Body of pancreas (tissue), 4 donors: ENCODE data around the gene CNTNAP2. TPM values are rescaled to one million over a fixed set of nuclear protein-coding genes. Genes with fewer than 3 reads are reported as not detected.

Experiments
- ATAC-seq: fragments of 150-250 bp; one replicate; pipeline ENCODE4 v1.9.1; 2016
- DNase-seq, 4 donors: peaks; one replicate each; pipeline ENCODE4 v3.0.0-alpha.2; 2019
- H3K27ac ChIP-seq, 4 donors: fragments of 200-600 bp; sonication (generic); 1 replicate in 3 of 4; 2 replicates in 1 of 4; pipeline versions ENCODE4 v1.5.1 to v1.6.1; 2016 to 2019; ENCODE audit warnings: mild to moderate bottlenecking in 1 of 4, mixed read lengths in 1 of 4, moderate library complexity in 1 of 4
- H3K27me3 ChIP-seq, 2 donors: fragments of 200-600 bp; sonication (generic); one replicate each; pipeline ENCODE4 v1.6.0; 2016; ENCODE audit warnings: mild to moderate bottlenecking in 1 of 2
- H3K36me3 ChIP-seq, 2 donors: fragments of 200-600 bp; sonication (generic); replicated peaks in 1 of 2; 2 replicates each; pipeline ENCODE4 v1.5.1; 2016; ENCODE audit warnings: low read depth in 2 of 2; ENCODE audit not compliant: insufficient read depth in 1 of 2
- H3K4me1 ChIP-seq: fragments of 200-600 bp; sonication (generic); one replicate; pipeline ENCODE4 v1.6.0; 2016
- H3K4me3 ChIP-seq, 2 donors: fragments of 200-600 bp; sonication (generic); 1 replicate in 1 of 2; 2 replicates in 1 of 2; pipeline ENCODE4 v1.5.1; 2016 to 2019
- H3K9me3 ChIP-seq, 3 donors: fragments of 200-600 bp; sonication (generic); 1 replicate in 2 of 3; 2 replicates in 1 of 3; pipeline ENCODE4 v1.5.1; 2016
- POLR2A ChIP-seq, 3 donors: fragments of 450-650 bp; IDR thresholded peaks; one replicate each; pipeline ENCODE4 v1.6.1; 2016; ENCODE audit warnings: antibody characterized with exemption in 3 of 3, mild to moderate bottlenecking in 2 of 3
- WGBS, 2 donors: methylation state at CpG; one replicate each; pipeline ENCODE4 v1.1.5; 2017; 5-methylcytosine and 5-hydroxymethylcytosine counted together
- intact Hi-C: fragments of 100-400 bp; cut with DNase I; formaldehyde crosslinking; loops from one replicate; pipeline ENCODE4 v1.15.1; 2023
- total RNA-seq, 2 donors: library from RNA; depleted of rRNA; stranded (reverse); fragments of >200 nt; gene quantifications; one replicate each; pipeline ENCODE4 v1.1.0, GENCODE V29; 2016
- TF ChIP-seq, protein P1 (sequence below), 7 experiments: fragments of 450-650 bp in 4 of 7; fragments of 200-600 bp in 3 of 7; sonication (generic) in 3 of 7; IDR thresholded peaks; one replicate each; pipeline ENCODE4 v1.5.1; 2016 to 2019; ENCODE audit warnings: antibody characterized with exemption in 7 of 7

The CNTNAP2 gene
- total RNA-seq, 2 donors from 2014 or later, result 1.0 TPM; not detected in 1

DNA sequence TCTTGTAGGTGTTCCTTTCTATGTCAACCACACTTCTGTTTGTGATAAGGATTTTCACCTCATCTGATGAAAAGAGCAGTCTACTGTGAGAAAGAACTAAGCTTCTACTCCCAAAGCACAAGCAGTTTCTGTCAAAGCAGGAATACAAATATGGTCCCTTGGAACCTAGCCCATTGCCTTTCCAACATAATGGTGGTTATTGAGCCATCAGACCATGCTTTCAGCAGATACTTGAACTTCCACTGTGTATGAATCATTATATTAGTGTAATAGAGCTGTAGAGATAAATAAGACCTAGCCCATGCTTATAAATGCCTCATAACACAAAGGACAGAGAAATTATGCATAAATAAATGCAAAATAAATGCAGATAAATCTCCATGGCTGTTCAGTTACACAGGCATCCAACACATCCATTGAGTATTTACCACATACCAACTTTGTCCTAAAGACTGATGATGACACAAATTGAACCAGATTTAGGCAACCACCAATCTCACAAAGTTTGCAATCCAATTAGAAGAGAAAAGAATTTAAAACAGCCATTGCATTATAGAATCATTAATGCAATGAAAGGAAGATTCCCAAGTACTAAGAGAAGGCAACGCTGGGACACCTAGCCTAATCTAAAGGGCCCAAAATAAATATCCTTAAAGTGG is 1744.6 kb downstream of the CNTNAP2 start:
- no peak for DNase-seq
- H3K4me1 ChIP-seq, result no peaks in the 10 kb centered on the region
- intact Hi-C loops, result no loop called here
- no peaks in the 10 kb centered on the region for H3K9me3 ChIP-seq
- no peak for TF ChIP-seq POLR2A (IDR thresholded peaks at IDR 0.05)
- TF ChIP-seq, protein P1, sequence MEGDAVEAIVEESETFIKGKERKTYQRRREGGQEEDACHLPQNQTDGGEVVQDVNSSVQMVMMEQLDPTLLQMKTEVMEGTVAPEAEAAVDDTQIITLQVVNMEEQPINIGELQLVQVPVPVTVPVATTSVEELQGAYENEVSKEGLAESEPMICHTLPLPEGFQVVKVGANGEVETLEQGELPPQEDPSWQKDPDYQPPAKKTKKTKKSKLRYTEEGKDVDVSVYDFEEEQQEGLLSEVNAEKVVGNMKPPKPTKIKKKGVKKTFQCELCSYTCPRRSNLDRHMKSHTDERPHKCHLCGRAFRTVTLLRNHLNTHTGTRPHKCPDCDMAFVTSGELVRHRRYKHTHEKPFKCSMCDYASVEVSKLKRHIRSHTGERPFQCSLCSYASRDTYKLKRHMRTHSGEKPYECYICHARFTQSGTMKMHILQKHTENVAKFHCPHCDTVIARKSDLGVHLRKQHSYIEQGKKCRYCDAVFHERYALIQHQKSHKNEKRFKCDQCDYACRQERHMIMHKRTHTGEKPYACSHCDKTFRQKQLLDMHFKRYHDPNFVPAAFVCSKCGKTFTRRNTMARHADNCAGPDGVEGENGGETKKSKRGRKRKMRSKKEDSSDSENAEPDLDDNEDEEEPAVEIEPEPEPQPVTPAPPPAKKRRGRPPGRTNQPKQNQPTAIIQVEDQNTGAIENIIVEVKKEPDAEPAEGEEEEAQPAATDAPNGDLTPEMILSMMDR (IDR thresholded peaks at IDR 0.05), result no peak
- no peaks in the 10 kb centered on the region for H3K27me3 ChIP-seq
- H3K36me3 ChIP-seq, result no peaks in the 10 kb centered on the region
- 85 to 96% methylated on average over 1 of the region's 1 CpG for WGBS, 2 donors
- no peak for ATAC-seq
- no peak overlapping the region for H3K4me3 ChIP-seq
- H3K27ac ChIP-seq, result no peak overlapping the region

DNA sequence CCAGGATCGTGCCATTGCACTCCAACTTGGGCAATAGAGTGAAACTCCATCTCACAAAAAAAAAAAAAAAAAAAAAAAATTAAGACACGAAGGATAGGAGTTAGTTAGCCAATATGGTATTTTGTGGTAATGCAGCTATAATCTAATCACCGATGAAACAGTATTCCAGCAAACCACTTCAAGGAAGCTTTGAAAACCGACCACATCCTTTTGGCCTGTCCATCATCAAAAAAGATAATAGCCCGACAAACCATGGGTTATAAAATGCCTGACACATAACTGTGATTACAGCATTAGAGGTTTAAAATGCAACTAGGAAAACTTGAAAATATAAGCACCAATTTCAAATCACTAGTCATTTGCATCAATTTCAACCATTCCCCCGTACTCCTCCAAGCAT is 1745.3 kb downstream of the CNTNAP2 start:
- no peaks in the 10 kb centered on the region for H3K4me1 ChIP-seq
- 66 to 74% methylated on average over 6 of the region's 6 CpGs for WGBS, 2 donors
- DNase-seq (no peak), ATAC-seq (no peak)
- H3K27me3 ChIP-seq, result no peaks in the 10 kb centered on the region
- TF ChIP-seq POLR2A (IDR thresholded peaks at IDR 0.05), result no peak
- no peak overlapping the region for H3K27ac ChIP-seq
- H3K9me3 ChIP-seq, result no peaks in the 10 kb centered on the region
- no peak overlapping the region for H3K4me3 ChIP-seq
- no peaks in the 10 kb centered on the region for H3K36me3 ChIP-seq
- intact Hi-C loops, result no loop called here

DNA sequence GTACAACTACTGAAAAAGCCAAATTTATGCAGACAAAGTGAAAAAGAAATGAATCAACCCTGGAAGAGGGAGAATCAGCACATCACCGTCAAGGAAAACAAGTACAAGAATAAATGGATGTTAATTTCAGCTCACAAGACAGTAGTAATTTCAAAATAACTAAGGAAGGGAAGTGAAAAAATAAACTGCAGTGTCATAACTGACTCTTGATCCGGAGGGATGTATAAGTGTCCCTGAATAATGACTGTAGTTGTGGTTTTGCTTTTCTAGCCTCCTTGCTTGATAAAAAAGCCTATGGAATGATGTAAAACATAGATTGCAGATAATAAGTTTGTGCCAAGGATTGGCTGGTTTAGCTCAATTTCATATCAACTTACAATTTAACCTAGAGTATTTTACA is 1752.9 kb downstream of the CNTNAP2 start:
- TF ChIP-seq, protein P1 (IDR thresholded peaks at IDR 0.05), result no peak
- TF ChIP-seq POLR2A (IDR thresholded peaks at IDR 0.05), result no peak
- H3K27me3 ChIP-seq, result no peaks in the 10 kb centered on the region
- H3K4me1 ChIP-seq, result no peaks in the 10 kb centered on the region
- H3K9me3 ChIP-seq, result no peaks in the 10 kb centered on the region
- H3K36me3 ChIP-seq, result no peaks in the 10 kb centered on the region
- no peak overlapping the region for H3K4me3 ChIP-seq
- intact Hi-C loops, result no loop called here
- H3K27ac ChIP-seq, result no peak overlapping the region
- WGBS, 2 donors, result 51 to 60% methylated on average over 2 of the region's 2 CpGs
- DNase-seq (no peak), ATAC-seq (no peak)

DNA sequence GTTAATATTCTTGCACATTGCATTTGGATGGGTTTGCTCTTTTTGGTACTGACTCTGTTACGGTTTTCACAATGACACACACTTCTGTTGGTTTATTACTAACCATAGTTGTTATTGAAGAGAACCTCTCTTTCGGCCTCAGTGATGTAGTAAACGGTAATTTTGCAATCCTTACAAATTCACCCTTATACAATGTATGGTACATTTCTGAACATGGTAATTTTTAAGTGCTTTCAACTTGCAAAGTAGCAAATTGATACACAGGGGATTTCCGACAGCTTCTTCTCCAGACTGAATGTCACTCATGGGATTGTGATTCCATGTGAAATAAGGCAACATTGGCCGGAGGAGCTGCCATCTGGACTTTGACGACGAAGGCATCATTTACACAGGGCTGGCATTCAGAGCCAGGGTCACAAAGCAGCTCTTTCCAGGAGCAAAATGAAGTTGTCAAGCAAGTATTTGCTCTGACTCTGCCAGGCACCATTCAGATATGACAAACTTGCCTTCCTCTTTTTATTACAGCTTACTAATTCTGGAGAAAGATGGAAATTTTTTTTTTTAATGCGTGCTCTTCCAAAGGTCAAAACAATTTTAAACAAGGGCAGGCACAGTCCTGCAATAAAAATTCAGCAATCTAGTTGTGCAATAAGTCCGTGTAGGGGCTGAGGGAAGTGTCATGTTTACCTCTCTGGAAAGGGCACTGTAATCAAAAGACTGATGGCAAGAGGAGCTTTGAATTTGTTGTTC is 1762.5 kb downstream of the CNTNAP2 start:
- H3K27ac ChIP-seq, result no peak overlapping the region
- no peak overlapping the region for H3K4me3 ChIP-seq
- TF ChIP-seq, protein P1 (IDR thresholded peaks at IDR 0.05), result no peak
- TF ChIP-seq POLR2A (IDR thresholded peaks at IDR 0.05), result no peak
- H3K36me3 ChIP-seq, result no peaks in the 10 kb centered on the region
- ATAC-seq (no peak), DNase-seq (no peak)
- WGBS, 2 donors, result 32 to 34% methylated on average over 9 of the region's 9 CpGs
- no peaks in the 10 kb centered on the region for H3K27me3 ChIP-seq
- intact Hi-C loops, result no loop called here
- H3K4me1 ChIP-seq, result no peaks in the 10 kb centered on the region
- no peaks in the 10 kb centered on the region for H3K9me3 ChIP-seq

DNA sequence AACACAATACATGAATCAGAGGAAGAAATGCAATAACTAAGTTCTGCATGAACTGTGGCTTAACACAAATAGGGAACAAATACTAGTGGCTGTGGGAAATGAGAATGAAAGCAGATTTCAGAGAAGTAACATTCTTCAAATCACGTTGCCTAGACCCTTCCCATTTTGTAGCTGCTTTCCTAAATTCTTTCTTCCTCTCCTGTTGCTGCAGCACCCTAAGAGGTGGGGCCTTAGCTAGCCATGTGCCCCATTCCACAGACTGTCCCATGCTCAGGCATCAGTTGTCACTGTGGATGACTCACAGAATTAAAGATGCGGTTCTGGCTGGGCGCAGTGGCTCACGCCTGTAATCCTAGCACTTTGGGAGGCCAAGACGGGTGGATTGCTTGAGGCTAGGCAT is 1769.3 kb downstream of the CNTNAP2 start:
- no peak for DNase-seq
- Histone ChIP-seq H3K9me3 (no peaks in the 10 kb centered on the region), H3K4me1 (no peaks in the 10 kb centered on the region), H3K27ac (no peak overlapping the region), H3K27me3 (no peaks in the 10 kb centered on the region), H3K4me3 (no peak overlapping the region), H3K36me3 (no peaks in the 10 kb centered on the region)
- no peak for ATAC-seq
- intact Hi-C loops, result no loop called here
- TF ChIP-seq, protein P1 (IDR thresholded peaks at IDR 0.05), result no peak
- no peak for TF ChIP-seq POLR2A (IDR thresholded peaks at IDR 0.05)
- WGBS, 2 donors, result 80 to 88% methylated on average over 5 of the region's 5 CpGs
